ENCODE measurements around the gene MEGF9. TPM values are rescaled to one million over a fixed set of nuclear protein-coding genes. Genes with fewer than 3 reads are reported as not detected.

The MEGF9 gene
- polyA plus RNA-seq, 1 donor = 6.9 TPM

- DNase-seq = peak; percentile 60
Measured at GRCh38 chr9:120619751-120620655, 94.3 kb downstream of the MEGF9 start.

GRCh38 chr9:120616966-120617935, 97.0 kb downstream of the MEGF9 start:
- no peak for DNase-seq

GRCh38 chr9:120612218-120612617, 102.1 kb downstream of the MEGF9 start:
- DNase-seq = no peak

GRCh38 chr9:120611690-120612068, 102.6 kb downstream of the MEGF9 start:
- DNase-seq = no peak

GRCh38 chr9:120610975-120611689, 103.1 kb downstream of the MEGF9 start:
- no peak for DNase-seq

GRCh38 chr9:120609636-120610035, 104.6 kb downstream of the MEGF9 start:
- DNase-seq = no peak

GRCh38 chr9:120608421-120608820, 105.8 kb downstream of the MEGF9 start:
- no peak for DNase-seq

- DNase-seq = no peak
Measured at GRCh38 chr9:120603591-120603990, 110.7 kb downstream of the MEGF9 start.

GRCh38 chr9:120603010-120603409, 111.3 kb downstream of the MEGF9 start:
- DNase-seq = no peak

GRCh38 chr9:120593955-120594277, 120.4 kb downstream of the MEGF9 start:
- no peak for DNase-seq

GRCh38 chr9:120593250-120593954, 120.9 kb downstream of the MEGF9 start:
- no peak for DNase-seq

- DNase-seq = no peak
Measured at GRCh38 chr9:120592210-120592609, 122.1 kb downstream of the MEGF9 start.

GRCh38 chr9:120587328-120587727, 126.9 kb downstream of the MEGF9 start:
- no peak for DNase-seq

GRCh38 chr9:120583958-120584369, 130.3 kb downstream of the MEGF9 start:
- DNase-seq = peak; percentile 49

- DNase-seq = peak; percentile 95
Measured at GRCh38 chr9:120580051-120580896, 134.0 kb downstream of the MEGF9 start, which contains the start of gene CDK5RAP2. Gene CDK5RAP2 (minus strand): TSS chr9:120580167. CDS start chr9:120579978, 189 bp downstream.

- DNase-seq = no peak
Measured at GRCh38 chr9:120579139-120580050, 134.9 kb downstream of the MEGF9 start.

GRCh38 chr9:120574473-120574872, 139.8 kb downstream of the MEGF9 start:
- no peak for DNase-seq

GRCh38 chr9:120572472-120572871, 141.8 kb downstream of the MEGF9 start:
- DNase-seq = no peak

- peak; percentile 50 for DNase-seq
Measured at GRCh38 chr9:120571443-120572257, 142.6 kb downstream of the MEGF9 start.
